Hepatocyte (in vitro differentiated cells): Measurements from ENCODE around the gene PARK7. TPM values are rescaled to one million over a fixed set of nuclear protein-coding genes. Genes with fewer than 3 reads are reported as not detected.

Experiments used
- DNase-seq: peaks from one replicate; pipeline ENCODE4 v3.0.0-alpha.2; 2016; ENCODE audit warnings: low spot score
- H2AFZ ChIP-seq: fragments of 200-600 bp; sonication (generic); 2 replicates; pipeline ENCODE4 v1.6.0; 2016; ENCODE audit warnings: antibody characterized with exemption, mild to moderate bottlenecking
- H3K27ac ChIP-seq: fragments of 200-600 bp; sonication (generic); 2 replicates; pipeline ENCODE4 v1.5.1; 2016; ENCODE audit warnings: mild to moderate bottlenecking
- H3K27me3 ChIP-seq: fragments of 200-600 bp; sonication (generic); 2 replicates; pipeline ENCODE4 v1.6.1; 2016
- H3K36me3 ChIP-seq: fragments of 200-600 bp; sonication (generic); replicated peaks from 2 replicates; pipeline ENCODE4 v1.5.1; 2016; ENCODE audit warnings: low read depth; ENCODE audit not compliant: insufficient read depth
- H3K4me1 ChIP-seq: fragments of 200-600 bp; sonication (generic); 2 replicates; pipeline ENCODE4 v1.5.1; 2016; ENCODE audit warnings: mild to moderate bottlenecking, moderate library complexity; ENCODE audit not compliant: insufficient read depth
- H3K4me2 ChIP-seq: fragments of 200-600 bp; sonication (generic); 2 replicates; pipeline ENCODE4 v1.6.0; 2016
- H3K4me3 ChIP-seq: fragments of 200-600 bp; sonication (generic); 2 replicates; pipeline ENCODE4 v1.5.1; 2016; ENCODE audit warnings: mild to moderate bottlenecking
- H3K79me2 ChIP-seq: fragments of 200-600 bp; sonication (generic); 2 replicates; pipeline ENCODE4 v1.6.0; 2017; ENCODE audit warnings: mild to moderate bottlenecking
- H3K9me2 ChIP-seq: fragments of 200-600 bp; sonication (generic); replicated peaks from 2 replicates; pipeline ENCODE4 v1.6.0; 2017; ENCODE audit warnings: mild to moderate bottlenecking; ENCODE audit not compliant: insufficient read depth
- H3K9me3 ChIP-seq: fragments of 200-600 bp; sonication (generic); 2 replicates; pipeline ENCODE4 v1.5.1; 2016; ENCODE audit warnings: low read depth, mild to moderate bottlenecking
- H4K20me1 ChIP-seq: fragments of 200-600 bp; sonication (generic); 2 replicates; pipeline ENCODE4 v1.6.0; 2016; ENCODE audit warnings: mild to moderate bottlenecking; ENCODE audit not compliant: insufficient read depth, poor library complexity, severe bottlenecking
- CTCF ChIP-seq: fragments of 200-600 bp; sonication (generic); IDR thresholded peaks from 2 replicates; pipeline ENCODE4 v1.5.1; 2016; ENCODE audit warnings: antibody characterized with exemption, mild to moderate bottlenecking; ENCODE audit not compliant: poor library complexity
- EZH2 ChIP-seq: fragments of 200-600 bp; sonication (generic); IDR thresholded peaks from 2 replicates; pipeline ENCODE4 v1.6.1; 2016; ENCODE audit warnings: antibody characterized with exemption, mild to moderate bottlenecking, borderline replicate concordance
- EZH2phosphoT487 ChIP-seq: fragments of 200-600 bp; sonication (generic); IDR thresholded peaks from one replicate; pipeline ENCODE4 v1.6.1; 2018; ENCODE audit warnings: antibody characterized with exemption, mild to moderate bottlenecking, low read depth, moderate library complexity; ENCODE audit not compliant: unreplicated experiment, severe bottlenecking
- WGBS: methylation state at CpG from one replicate; pipeline ENCODE4 v1.1.6; 2016; ENCODE audit warnings: low lambda C conversion rate; ENCODE audit errors: missing lambda C conversion rate; 5-methylcytosine and 5-hydroxymethylcytosine counted together
- polyA plus RNA-seq: library from polyadenylated mRNA; unstranded; fragments of >200 nt; fragmentation: Nextera tagmentation; extraction: Ambion mirVana; gene quantifications from 2 replicates; pipeline ENCODE4 v1.2.1, GENCODE V29; 2016
- total RNA-seq: library from RNA; depleted of rRNA; stranded (reverse); fragments of >200 nt; gene quantifications from 2 replicates; pipeline ENCODE4 v1.2.3, GENCODE V29; 2014

Gene PARK7
- total and polyA plus RNA-seq, 2 experiments from 2014 or later = 166 to 395 TPM

GRCh38 chr1:7993593-7994479 is 32.3 kb downstream of the PARK7 start:
- Histone ChIP-seq H3K4me2 (no peak overlapping the region), H3K27ac (no peak overlapping the region), H3K9me2 (no peaks in the 10 kb centered on the region), H3K4me3 (no peak overlapping the region), H3K36me3 (no peaks in the 10 kb centered on the region), H3K79me2 (no peaks in the 10 kb centered on the region), H3K9me3 (no peaks in the 10 kb centered on the region), H3K27me3 (no peaks in the 10 kb centered on the region), H2AFZ (no peak overlapping the region), H4K20me1 (no peaks in the 10 kb centered on the region), H3K4me1 (no peaks in the 10 kb centered on the region)
- no peak for DNase-seq
- WGBS = 95% methylated on average over 19 of the region's 19 CpGs
- TF ChIP-seq EZH2 (no peak), EZH2phosphoT487 (no peak), CTCF (no peak)

GRCh38 chr1:7994827-7995226 is 33.3 kb downstream of the PARK7 start:
- Histone ChIP-seq H3K79me2 (no peaks in the 10 kb centered on the region), H3K9me3 (no peaks in the 10 kb centered on the region), H3K27ac (no peak overlapping the region), H3K27me3 (no peaks in the 10 kb centered on the region), H3K4me2 (no peak overlapping the region), H2AFZ (no peak overlapping the region), H3K36me3 (no peaks in the 10 kb centered on the region), H3K9me2 (no peaks in the 10 kb centered on the region), H3K4me3 (no peak overlapping the region), H4K20me1 (no peaks in the 10 kb centered on the region), H3K4me1 (no peaks in the 10 kb centered on the region)
- TF ChIP-seq EZH2 = no peak
- TF ChIP-seq CTCF = no peak
- no peak for TF ChIP-seq EZH2phosphoT487
- DNase-seq = no peak
- 100% methylated on average over 1 of the region's 1 CpG for WGBS

GRCh38 chr1:7995437-7995836 is 33.9 kb downstream of the PARK7 start:
- Histone ChIP-seq H3K79me2 (no peaks in the 10 kb centered on the region), H3K4me3 (no peak overlapping the region), H3K27me3 (no peaks in the 10 kb centered on the region), H3K9me2 (no peaks in the 10 kb centered on the region), H2AFZ (no peak overlapping the region), H3K9me3 (no peaks in the 10 kb centered on the region), H3K27ac (no peak overlapping the region), H3K36me3 (no peaks in the 10 kb centered on the region), H3K4me2 (no peak overlapping the region), H3K4me1 (no peaks in the 10 kb centered on the region), H4K20me1 (no peaks in the 10 kb centered on the region)
- WGBS = 80% methylated on average over 5 of the region's 5 CpGs
- DNase-seq = no peak
- TF ChIP-seq CTCF (no peak), EZH2 (no peak), EZH2phosphoT487 (no peak)
